OCI-LY7 (cell line): Measurements from ENCODE around the gene ATP8B2.

Experiments used
- EZH2phosphoT487 ChIP-seq: fragments of 200-600 bp; sonication (generic); IDR thresholded peaks from 2 replicates; pipeline ENCODE4 v1.6.1; 2018; ENCODE audit warnings: low read depth, borderline replicate concordance, mild to moderate bottlenecking, mixed run types, antibody characterized with exemption, low read length, moderate library complexity, mixed read lengths
- TF ChIP-seq, protein P1 (sequence below): fragments of 200-600 bp; sonication (generic); conservative IDR thresholded peaks from 2 replicates; pipeline ENCODE4 v1.5.1; 2014; ENCODE audit warnings: mild to moderate bottlenecking, antibody characterized with exemption, low read length, moderate library complexity, mixed read lengths

DNA sequence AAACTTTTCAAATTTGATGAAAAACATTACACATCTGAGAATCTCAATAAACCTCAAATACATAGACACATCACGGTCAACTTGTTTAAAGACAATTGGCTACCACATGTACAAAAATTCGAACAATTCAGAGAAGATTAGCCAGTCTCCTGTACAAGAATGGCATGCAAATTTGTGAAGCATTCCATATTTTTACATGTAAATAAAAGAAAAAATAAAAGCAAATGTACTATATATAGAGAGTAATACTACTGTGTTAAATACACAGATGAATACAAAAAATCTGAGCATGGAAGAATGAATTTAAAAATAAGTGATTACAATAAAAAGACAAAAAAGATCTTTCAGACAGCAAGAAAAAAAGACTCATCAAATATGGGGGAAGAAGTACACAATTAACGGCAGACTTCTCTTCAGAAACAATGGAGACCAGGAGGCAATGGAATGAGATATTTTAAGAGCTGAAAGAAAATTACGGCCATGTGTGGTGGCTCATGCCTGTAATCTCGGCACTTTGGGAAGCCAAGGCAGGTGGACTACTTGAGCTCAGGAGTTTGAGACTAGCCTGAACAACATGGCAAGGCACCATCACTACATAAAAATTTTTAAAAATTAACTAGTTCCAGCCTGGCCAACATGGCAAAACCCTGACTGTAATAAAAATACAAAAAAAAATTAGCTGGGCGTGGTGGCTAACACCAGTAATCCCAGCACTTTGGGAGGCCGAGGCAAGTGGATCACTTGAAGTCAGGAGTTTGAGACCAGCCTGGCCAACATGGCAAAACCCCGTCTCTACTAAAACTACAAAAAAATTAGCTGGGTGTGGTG lies 29.7 kb upstream of the ATP8B2 start:
- TF ChIP-seq, protein P1, sequence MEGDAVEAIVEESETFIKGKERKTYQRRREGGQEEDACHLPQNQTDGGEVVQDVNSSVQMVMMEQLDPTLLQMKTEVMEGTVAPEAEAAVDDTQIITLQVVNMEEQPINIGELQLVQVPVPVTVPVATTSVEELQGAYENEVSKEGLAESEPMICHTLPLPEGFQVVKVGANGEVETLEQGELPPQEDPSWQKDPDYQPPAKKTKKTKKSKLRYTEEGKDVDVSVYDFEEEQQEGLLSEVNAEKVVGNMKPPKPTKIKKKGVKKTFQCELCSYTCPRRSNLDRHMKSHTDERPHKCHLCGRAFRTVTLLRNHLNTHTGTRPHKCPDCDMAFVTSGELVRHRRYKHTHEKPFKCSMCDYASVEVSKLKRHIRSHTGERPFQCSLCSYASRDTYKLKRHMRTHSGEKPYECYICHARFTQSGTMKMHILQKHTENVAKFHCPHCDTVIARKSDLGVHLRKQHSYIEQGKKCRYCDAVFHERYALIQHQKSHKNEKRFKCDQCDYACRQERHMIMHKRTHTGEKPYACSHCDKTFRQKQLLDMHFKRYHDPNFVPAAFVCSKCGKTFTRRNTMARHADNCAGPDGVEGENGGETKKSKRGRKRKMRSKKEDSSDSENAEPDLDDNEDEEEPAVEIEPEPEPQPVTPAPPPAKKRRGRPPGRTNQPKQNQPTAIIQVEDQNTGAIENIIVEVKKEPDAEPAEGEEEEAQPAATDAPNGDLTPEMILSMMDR, result no peak
- TF ChIP-seq EZH2phosphoT487, result no peak
